ENCODE data around the gene NBEAL1.
"Not testable (repeated sequence)": the region's sequence is repeated elsewhere in the genome, so short reads cannot be mapped to it uniquely, and the experiment has no call there.

NBEAL1 gene

DNA sequence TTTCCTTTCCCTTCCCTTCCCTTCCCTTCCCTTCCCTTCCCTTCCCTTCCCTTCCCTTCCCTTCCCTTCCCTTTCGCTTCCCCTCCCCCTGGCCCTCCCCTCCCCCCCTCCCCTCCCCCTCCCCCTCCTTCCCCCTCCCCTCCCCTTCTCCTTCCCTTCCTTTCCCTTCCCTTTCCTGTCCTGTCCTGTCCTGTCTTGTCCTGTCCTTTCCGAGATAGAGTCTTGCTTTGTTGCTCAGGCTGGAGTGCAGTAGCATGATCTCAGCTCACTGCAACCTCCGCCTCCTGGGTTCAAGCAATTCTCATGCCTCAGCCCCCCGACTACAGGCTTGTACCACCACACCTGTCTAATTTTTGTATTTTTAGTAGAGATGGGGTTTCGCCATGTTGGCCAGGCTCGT, 24.5 kb downstream of the NBEAL1 start:
- not testable (repeated sequence) for DNase-seq (ENCODE audit: low read depth in 2 of 2)

- DNase-seq (ENCODE audit: low read depth in 2 of 2): no peak
These were observed 26.4 kb downstream of the NBEAL1 start for GRCh38 chr2:203040966-203041521.

- no peak for DNase-seq (ENCODE audit: low read depth in 2 of 2)
These were observed 27.5 kb downstream of the NBEAL1 start for GRCh38 chr2:203042178-203042577.

GRCh38 chr2:203043226-203043625, 28.6 kb downstream of the NBEAL1 start:
- no peak for DNase-seq (ENCODE audit: low read depth in 2 of 2)

DNA sequence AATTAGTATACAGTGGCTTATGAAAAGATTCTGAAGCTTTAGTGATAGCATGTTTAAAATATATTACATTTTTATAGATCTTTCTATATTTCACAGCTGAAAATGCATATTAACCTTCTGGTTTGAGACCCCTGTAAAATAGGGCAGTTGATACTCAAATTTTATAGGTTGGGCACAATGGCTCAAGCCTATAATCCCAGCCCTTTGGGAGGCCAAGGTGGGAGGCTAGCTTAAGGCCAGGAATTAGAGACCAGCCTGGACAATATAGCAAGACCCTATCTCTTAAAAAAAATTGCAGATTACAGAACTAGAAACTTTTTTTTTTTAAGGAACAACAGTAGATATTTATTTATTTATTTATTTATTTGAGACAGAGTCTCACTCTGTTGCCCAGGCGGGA, 31.2 kb downstream of the NBEAL1 start:
- DNase-seq (ENCODE audit: low read depth in 2 of 2): no peak

DNA sequence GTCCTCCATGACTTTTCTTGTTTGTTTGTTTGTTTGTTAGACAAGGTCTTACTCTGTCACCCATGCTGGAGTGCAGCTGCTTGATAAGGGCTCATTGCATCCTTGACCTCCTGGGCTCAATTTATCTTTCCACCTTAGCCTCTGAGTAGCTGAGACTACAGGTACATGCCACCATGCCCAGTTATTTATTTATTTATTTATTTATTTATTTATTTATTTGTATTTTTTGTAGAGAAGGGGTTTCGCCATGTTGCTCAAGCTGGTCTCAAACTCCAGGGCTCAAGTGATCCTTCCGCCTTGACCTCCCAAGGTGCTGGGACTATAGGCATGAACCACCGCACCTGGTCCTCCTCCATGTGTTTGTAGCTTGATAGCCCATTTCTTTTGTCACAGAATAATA, 37.9 kb downstream of the NBEAL1 start:
- no peak for DNase-seq (ENCODE audit: low read depth in 2 of 2)

DNA sequence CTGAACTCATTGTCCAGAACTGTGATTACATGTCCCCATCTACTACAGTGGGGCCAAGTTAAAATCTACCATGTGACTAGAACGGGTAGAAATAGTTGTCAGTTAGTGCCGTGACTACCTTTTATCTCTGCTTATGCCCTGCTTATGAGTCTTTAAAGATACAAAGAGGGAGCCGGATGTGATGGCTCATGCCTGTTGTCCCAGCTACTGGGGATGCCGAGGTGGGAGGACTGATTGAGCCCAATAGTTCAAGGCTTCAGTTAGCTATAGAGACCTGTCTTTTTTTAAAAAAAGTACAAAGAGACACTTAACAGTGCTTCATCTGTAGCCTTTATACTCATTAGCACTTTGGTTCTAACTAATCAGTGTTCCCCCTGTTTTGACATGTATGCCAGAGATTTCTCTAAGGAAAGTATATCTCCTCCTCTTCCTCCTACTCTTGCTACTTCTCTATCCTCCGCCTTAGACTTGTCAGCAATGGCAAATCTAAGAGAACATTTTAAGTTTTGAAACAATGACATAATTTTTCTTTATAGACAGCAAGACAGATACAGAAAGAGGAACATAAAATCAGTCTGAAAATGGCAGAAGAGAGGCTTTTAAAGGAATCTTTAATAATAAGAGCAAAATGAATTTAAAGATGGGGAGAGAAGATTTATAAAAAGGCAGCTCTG, 45.0 kb downstream of the NBEAL1 start:
- no peak for DNase-seq (ENCODE audit: low read depth in 2 of 2)

GRCh38 chr2:203061346-203061745, 46.7 kb downstream of the NBEAL1 start:
- no peak for DNase-seq (ENCODE audit: low read depth in 2 of 2)

GRCh38 chr2:203062126-203062525, 47.5 kb downstream of the NBEAL1 start:
- no peak for DNase-seq (ENCODE audit: low read depth in 2 of 2)

GRCh38 chr2:203066519-203067091, 51.9 kb downstream of the NBEAL1 start:
- DNase-seq (ENCODE audit: low read depth in 2 of 2): not testable (repeated sequence)

DNA sequence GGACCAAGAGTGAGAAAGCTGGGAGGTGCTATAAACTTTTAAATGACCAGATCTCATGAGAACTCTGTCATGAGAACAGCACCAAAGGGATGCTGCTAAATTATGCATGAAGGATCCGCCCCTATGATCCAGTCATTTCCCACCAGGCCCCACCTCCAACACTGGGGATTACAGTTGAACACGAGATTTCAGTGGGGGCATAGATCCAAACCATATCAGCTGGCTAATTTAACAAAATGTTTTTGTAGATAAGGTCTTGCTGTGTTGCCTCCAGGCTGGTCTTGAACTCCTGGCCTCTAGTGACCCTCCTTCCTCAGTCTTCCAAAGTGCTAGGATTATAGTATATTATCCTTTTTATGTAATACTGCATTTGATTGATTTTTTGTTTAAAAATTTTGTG, 56.0 kb downstream of the NBEAL1 start:
- DNase-seq (ENCODE audit: low read depth in 2 of 2): no peak

GRCh38 chr2:203071148-203071547, 56.5 kb downstream of the NBEAL1 start:
- DNase-seq (ENCODE audit: low read depth in 2 of 2): no peak

DNA sequence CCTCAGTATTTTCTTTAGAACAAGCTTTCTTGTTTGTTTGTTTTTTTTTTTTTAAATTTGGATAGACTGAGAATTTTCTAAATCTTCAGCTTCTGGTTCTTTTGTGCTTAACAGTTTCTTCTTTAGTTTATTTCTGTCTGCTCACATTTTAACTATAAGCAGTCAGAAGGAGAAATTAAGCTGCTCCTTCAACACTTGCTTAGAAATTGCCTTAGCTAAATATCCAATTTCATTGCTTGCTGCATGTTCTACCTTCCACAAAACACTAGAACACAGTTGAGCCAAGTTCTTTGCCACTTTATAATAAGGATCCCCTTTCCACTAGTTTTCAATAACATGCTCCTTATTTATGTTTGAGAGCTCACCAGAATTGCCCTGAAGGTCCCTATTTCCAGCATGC, 57.7 kb downstream of the NBEAL1 start:
- no peak for DNase-seq (ENCODE audit: low read depth in 2 of 2)

GRCh38 chr2:203077451-203077850, 62.8 kb downstream of the NBEAL1 start:
- no peak for DNase-seq (ENCODE audit: low read depth in 2 of 2)

GRCh38 chr2:203080447-203081045, 65.9 kb downstream of the NBEAL1 start:
- DNase-seq (ENCODE audit: low read depth in 2 of 2): no peak

DNA sequence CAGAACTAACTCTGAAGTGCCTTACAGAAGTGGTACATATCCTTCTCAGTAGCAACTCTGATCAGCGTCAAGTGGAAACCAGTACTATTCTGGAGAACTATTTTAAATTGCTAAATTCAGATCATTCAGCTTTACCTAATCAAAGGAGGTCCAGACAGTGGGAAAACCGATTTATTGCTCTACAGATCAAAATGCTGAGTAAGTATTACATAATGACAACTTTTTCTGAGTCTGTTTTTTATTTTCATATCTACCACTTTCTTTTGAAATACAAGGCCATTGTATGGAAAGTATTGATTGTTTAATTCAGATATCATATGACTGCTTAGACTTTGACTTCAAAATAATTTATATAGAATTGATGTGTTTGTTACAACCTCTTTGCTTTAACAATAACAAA, 68.7 kb downstream of the NBEAL1 start:
- DNase-seq (ENCODE audit: low read depth in 2 of 2): no peak

- DNase-seq (ENCODE audit: low read depth in 2 of 2): not testable (repeated sequence)
These were observed 71.7 kb downstream of the NBEAL1 start for GRCh38 chr2:203086381-203086780.

- not testable (repeated sequence) for DNase-seq (ENCODE audit: low read depth in 2 of 2)
These were observed 76.0 kb downstream of the NBEAL1 start for GRCh38 chr2:203090721-203091120.

DNA sequence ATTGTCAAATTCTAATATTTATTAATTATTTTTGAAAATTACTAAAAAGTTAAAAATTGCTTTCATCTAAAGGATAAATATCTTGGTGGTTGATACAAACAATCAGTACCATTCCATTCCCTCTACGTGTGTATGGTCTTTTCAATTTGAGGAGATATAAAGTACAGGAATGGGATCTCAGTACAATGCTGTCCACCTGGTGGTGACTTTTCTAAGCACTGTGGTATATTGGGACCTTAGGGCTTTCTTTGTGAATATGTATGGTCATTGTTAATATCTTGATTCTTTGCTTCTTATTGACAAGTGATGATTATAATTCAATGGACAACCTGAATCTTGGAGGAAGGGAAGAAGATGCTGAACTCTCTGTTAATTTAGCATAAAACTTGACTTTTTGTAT, 83.1 kb downstream of the NBEAL1 start:
- no peak for DNase-seq (ENCODE audit: low read depth in 2 of 2)

- not testable (repeated sequence) for DNase-seq (ENCODE audit: low read depth in 2 of 2)
These were observed 87.7 kb downstream of the NBEAL1 start for GRCh38 chr2:203102357-203102756.

DNA sequence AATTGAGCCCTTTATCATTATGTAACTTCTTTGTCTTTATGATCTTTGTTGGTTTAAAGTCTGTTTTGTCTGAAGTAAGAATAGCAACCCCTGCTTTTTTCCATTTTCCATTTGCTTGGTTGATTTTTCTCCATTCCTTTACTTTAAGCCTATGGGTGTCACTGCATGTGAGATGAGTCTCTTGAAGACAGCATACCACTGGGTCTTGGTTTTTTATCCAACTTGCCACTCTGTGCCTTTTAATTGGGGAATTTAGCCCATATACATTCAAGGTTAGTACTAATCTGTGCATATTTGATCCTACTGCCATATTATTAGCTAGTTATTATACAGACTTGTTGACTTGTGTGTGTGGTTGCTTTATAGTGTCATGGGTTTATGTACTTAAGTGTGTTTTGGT, 89.6 kb downstream of the NBEAL1 start:
- no peak for DNase-seq (ENCODE audit: low read depth in 2 of 2)

DNA sequence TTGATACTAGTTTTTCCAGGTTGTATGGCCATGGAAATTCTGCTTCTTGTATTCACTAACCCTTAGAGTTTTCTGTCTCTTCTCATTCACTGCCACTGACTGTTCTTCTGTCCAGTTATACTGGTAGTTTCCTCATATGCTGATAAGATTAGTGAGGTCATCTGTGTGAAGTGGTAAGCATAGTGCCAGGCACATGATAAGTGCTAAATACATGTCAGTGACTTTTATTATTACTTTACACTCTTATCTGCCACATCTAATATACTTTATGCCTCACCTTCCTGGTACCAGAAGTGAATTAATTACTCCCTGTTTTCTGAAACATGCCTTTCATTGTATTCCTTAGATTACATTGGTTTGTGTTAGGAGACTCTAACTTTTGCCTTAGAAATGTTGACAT, 91.3 kb downstream of the NBEAL1 start:
- no peak for DNase-seq (ENCODE audit: low read depth in 2 of 2)

- not testable (repeated sequence) for DNase-seq (ENCODE audit: low read depth in 2 of 2)
These were observed 95.8 kb downstream of the NBEAL1 start for GRCh38 chr2:203110496-203110895.
